HG02973 (cell line): ENCODE data around the gene TBC1D14.

Experiments
- ATAC-seq: cut with Tn5 transposase; IDR thresholded peaks from one replicate; pipeline ENCODE4 v1.9.1; 2021; ENCODE audit warnings: moderate library complexity; ENCODE audit not compliant: unreplicated experiment

The TBC1D14 gene

GRCh38 chr4:6928081-6928480 lies 18.5 kb downstream of the TBC1D14 start:
- no peak for ATAC-seq

GRCh38 chr4:6929339-6929811 lies 19.7 kb downstream of the TBC1D14 start:
- ATAC-seq: no peak

GRCh38 chr4:6929812-6930464 lies 20.3 kb downstream of the TBC1D14 start:
- no peak for ATAC-seq

GRCh38 chr4:6932475-6932874 lies 22.8 kb downstream of the TBC1D14 start:
- ATAC-seq: no peak

GRCh38 chr4:6932918-6933317 lies 23.3 kb downstream of the TBC1D14 start:
- no peak for ATAC-seq

- ATAC-seq: no peak
These were observed 24.2 kb downstream of the TBC1D14 start for GRCh38 chr4:6933691-6934430.

GRCh38 chr4:6935965-6936364 lies 26.3 kb downstream of the TBC1D14 start:
- no peak for ATAC-seq

GRCh38 chr4:6937201-6937600 lies 27.6 kb downstream of the TBC1D14 start:
- ATAC-seq: no peak

GRCh38 chr4:6937754-6938153 lies 28.1 kb downstream of the TBC1D14 start:
- no peak for ATAC-seq

GRCh38 chr4:6938237-6938636 lies 28.6 kb downstream of the TBC1D14 start:
- ATAC-seq: no peak

GRCh38 chr4:6938647-6939271 lies 29.1 kb downstream of the TBC1D14 start:
- ATAC-seq: no peak

- peak; percentile 47 for ATAC-seq
These were observed 30.4 kb downstream of the TBC1D14 start for GRCh38 chr4:6939761-6940743.

GRCh38 chr4:6940744-6941137 lies 31.1 kb downstream of the TBC1D14 start:
- ATAC-seq: no peak

GRCh38 chr4:6941796-6942195 lies 32.2 kb downstream of the TBC1D14 start:
- no peak for ATAC-seq

GRCh38 chr4:6942238-6942800 lies 32.7 kb downstream of the TBC1D14 start:
- peak; percentile 64 for ATAC-seq

GRCh38 chr4:6943012-6943884 lies 33.6 kb downstream of the TBC1D14 start:
- no peak for ATAC-seq

GRCh38 chr4:6943885-6944225 lies 34.2 kb downstream of the TBC1D14 start:
- no peak for ATAC-seq

GRCh38 chr4:6944301-6945051 lies 34.9 kb downstream of the TBC1D14 start:
- no peak for ATAC-seq

- ATAC-seq: no peak
These were observed 35.4 kb downstream of the TBC1D14 start for GRCh38 chr4:6945052-6945409.
